Measurements from ENCODE around the gene CCDC191. TPM values are rescaled to one million over a fixed set of nuclear protein-coding genes. Genes with fewer than 3 reads are reported as not detected.

Gene CCDC191
- total RNA-seq, 1 experiment from 2014 or later, result 1.5 TPM

- no peaks in the 10 kb centered on the region for H3K36me3 ChIP-seq
- DNase-seq, result no peak
- no peak overlapping the region for H3K4me3 ChIP-seq
- H3K9me3 ChIP-seq, result no peaks in the 10 kb centered on the region
- no peaks in the 10 kb centered on the region for H3K27me3 ChIP-seq
Measured at GRCh38 chr3:114019486-114019885, 36.8 kb downstream of the CCDC191 start.

GRCh38 chr3:114014211-114014610 is 42.1 kb downstream of the CCDC191 start:
- Histone ChIP-seq H3K36me3 (no peaks in the 10 kb centered on the region), H3K27me3 (no peaks in the 10 kb centered on the region), H3K4me3 (no peak overlapping the region), H3K9me3 (no peaks in the 10 kb centered on the region)
- no peak for DNase-seq

- no peak overlapping the region for H3K4me3 ChIP-seq
- no peak for DNase-seq
- H3K27me3 ChIP-seq, result no peaks in the 10 kb centered on the region
- no peaks in the 10 kb centered on the region for H3K36me3 ChIP-seq
- no peaks in the 10 kb centered on the region for H3K9me3 ChIP-seq
Measured at GRCh38 chr3:114011059-114011797, 45.1 kb downstream of the CCDC191 start.

GRCh38 chr3:114005481-114005880 is 50.8 kb downstream of the CCDC191 start:
- H3K9me3 ChIP-seq, result 0 out of 2 replicates have a peak, but pooled peaks cover 2% of the 10 kb centered on the region
- 0 out of 2 replicates have a peak, but pooled peaks cover 5% of the 10 kb centered on the region for H3K36me3 ChIP-seq
- H3K4me3 ChIP-seq, result no peak overlapping the region
- no peak for DNase-seq
- no peaks in the 10 kb centered on the region for H3K27me3 ChIP-seq

GRCh38 chr3:113985541-113985940 is 70.8 kb downstream of the CCDC191 start:
- H3K9me3 ChIP-seq, result no peaks in the 10 kb centered on the region
- no peak for DNase-seq
- no peak overlapping the region for H3K4me3 ChIP-seq
- H3K27me3 ChIP-seq, result no peaks in the 10 kb centered on the region
- H3K36me3 ChIP-seq, result no peaks in the 10 kb centered on the region

- no peak for DNase-seq
- Histone ChIP-seq H3K4me3 (no peak overlapping the region), H3K36me3 (peaks cover 3% of the 10 kb centered on the region; the same call in 1 of the 2 replicates), H3K27me3 (no peaks in the 10 kb centered on the region), H3K9me3 (no peaks in the 10 kb centered on the region)
Measured at GRCh38 chr3:113983544-113983943, 72.8 kb downstream of the CCDC191 start.

- Histone ChIP-seq H3K4me3 (no peak overlapping the region), H3K27me3 (no peaks in the 10 kb centered on the region), H3K36me3 (peaks cover 3% of the 10 kb centered on the region; the same call in 1 of the 2 replicates), H3K9me3 (no peaks in the 10 kb centered on the region)
- DNase-seq, result no peak
Measured at GRCh38 chr3:113981803-113982202, 74.5 kb downstream of the CCDC191 start.

GRCh38 chr3:113979916-113980315 is 76.4 kb downstream of the CCDC191 start:
- no peak for DNase-seq
- H3K9me3 ChIP-seq, result no peaks in the 10 kb centered on the region
- H3K27me3 ChIP-seq, result no peaks in the 10 kb centered on the region
- peaks cover 3% of the 10 kb centered on the region; the same call in 1 of the 2 replicates for H3K36me3 ChIP-seq
- no peak overlapping the region for H3K4me3 ChIP-seq

GRCh38 chr3:113977822-113978221 is 78.5 kb downstream of the CCDC191 start:
- no peak for DNase-seq
- Histone ChIP-seq H3K4me3 (no peak overlapping the region), H3K27me3 (no peaks in the 10 kb centered on the region), H3K36me3 (peaks cover 3% of the 10 kb centered on the region), H3K9me3 (peaks cover 6% of the 10 kb centered on the region)

- Histone ChIP-seq H3K27me3 (no peaks in the 10 kb centered on the region), H3K9me3 (peaks cover 6% of the 10 kb centered on the region), H3K4me3 (no peak overlapping the region), H3K36me3 (no peaks in the 10 kb centered on the region)
- no peak for DNase-seq
Measured at GRCh38 chr3:113968986-113969385, 87.3 kb downstream of the CCDC191 start.

- Histone ChIP-seq H3K9me3 (no peaks in the 10 kb centered on the region), H3K36me3 (no peaks in the 10 kb centered on the region), H3K27me3 (no peaks in the 10 kb centered on the region), H3K4me3 (no peak overlapping the region)
- DNase-seq, result no peak
Measured at GRCh38 chr3:113966172-113966571, 90.2 kb downstream of the CCDC191 start.

GRCh38 chr3:113963879-113964278 is 92.4 kb downstream of the CCDC191 start:
- DNase-seq, result no peak
- Histone ChIP-seq H3K9me3 (no peaks in the 10 kb centered on the region), H3K36me3 (no peaks in the 10 kb centered on the region; the same call in 1 of the 2 replicates), H3K27me3 (no peaks in the 10 kb centered on the region), H3K4me3 (no peak overlapping the region)

- Histone ChIP-seq H3K27me3 (no peaks in the 10 kb centered on the region), H3K36me3 (no peaks in the 10 kb centered on the region), H3K9me3 (no peaks in the 10 kb centered on the region), H3K4me3 (no peak overlapping the region)
- no peak for DNase-seq
Measured at GRCh38 chr3:113954091-113954685, 102.1 kb downstream of the CCDC191 start.

GRCh38 chr3:113953677-113954076 is 102.6 kb downstream of the CCDC191 start:
- H3K27me3 ChIP-seq, result no peaks in the 10 kb centered on the region
- H3K9me3 ChIP-seq, result no peaks in the 10 kb centered on the region
- H3K4me3 ChIP-seq, result no peak overlapping the region
- H3K36me3 ChIP-seq, result no peaks in the 10 kb centered on the region
- no peak for DNase-seq

GRCh38 chr3:113952921-113953320 is 103.4 kb downstream of the CCDC191 start:
- DNase-seq, result no peak
- no peaks in the 10 kb centered on the region for H3K9me3 ChIP-seq
- H3K36me3 ChIP-seq, result no peaks in the 10 kb centered on the region
- H3K4me3 ChIP-seq, result no peak overlapping the region
- no peaks in the 10 kb centered on the region for H3K27me3 ChIP-seq

- peak; percentile 37 for DNase-seq
Measured at GRCh38 chr3:113948015-113948917, 108.1 kb downstream of the CCDC191 start.

More at GRCh38 chr3:113948015-113948917, 108.1 kb downstream of the CCDC191 start:
- H3K27me3 ChIP-seq, result 0 out of 2 replicates have a peak, but pooled peaks cover 2% of the 10 kb centered on the region
- H3K4me3 ChIP-seq, result peak overlapping the region; percentile 54
- H3K36me3 ChIP-seq, result no peaks in the 10 kb centered on the region
- H3K9me3 ChIP-seq, result no peaks in the 10 kb centered on the region
